Prostate gland (tissue), 2 donors: Measurements from ENCODE around the gene CORO1A. TPM values are rescaled to one million over a fixed set of nuclear protein-coding genes. Genes with fewer than 3 reads are reported as not detected.
A peak's percentile ranks its signal among the peaks of the same experiment; 100 is the strongest.

ENCODE experiments used
- DNase-seq: peaks from one replicate; pipeline ENCODE4 v3.0.0-alpha.2; 2019; ENCODE audit warnings: low spot score
- H3K27ac ChIP-seq, 2 donors: fragments of 200-600 bp; sonication (generic); 2 replicates each; pipeline ENCODE4 v1.5.1; 2017 to 2019
- H3K27me3 ChIP-seq: fragments of 200-600 bp; sonication (generic); replicated peaks from 2 replicates; pipeline ENCODE4 v1.5.1; 2019; ENCODE audit not compliant: insufficient read depth
- H3K36me3 ChIP-seq, 2 donors: fragments of 200-600 bp; sonication (generic); 1 replicate in 1 of 2; 2 replicates in 1 of 2; pipeline versions ENCODE4 v1.5.1 to v1.8.1; 2017 to 2019
- H3K4me1 ChIP-seq: fragments of 200-600 bp; sonication (generic); replicated peaks from 2 replicates; pipeline ENCODE4 v1.5.1; 2019
- H3K4me3 ChIP-seq, 2 donors: fragments of 200-600 bp; sonication (generic); 2 replicates each; pipeline ENCODE4 v1.5.1; 2017 to 2019
- H3K9me3 ChIP-seq: fragments of 200-600 bp; sonication (generic); 2 replicates; pipeline ENCODE4 v1.5.1; 2017
- CTCF ChIP-seq, 4 experiments: fragments of 200-600 bp in 2 of 4; fragments of 450-650 bp in 2 of 4; sonication (generic) in 2 of 4; IDR thresholded peaks; 1 replicate in 3 of 4; 2 replicates in 1 of 4; pipeline ENCODE4 v1.5.1; 2016 to 2019; ENCODE audit warnings: antibody characterized with exemption in 4 of 4, mild to moderate bottlenecking in 2 of 4, moderate library complexity in 2 of 4
- POLR2A ChIP-seq: fragments of 450-650 bp; IDR thresholded peaks from one replicate; pipeline ENCODE4 v1.6.1; 2016; ENCODE audit warnings: antibody characterized with exemption, mild to moderate bottlenecking
- POLR2AphosphoS5 ChIP-seq: sonication (generic); formaldehyde crosslinking; IDR thresholded peaks from one replicate; pipeline ENCODE4 v1.6.1; 2017; ENCODE audit warnings: antibody characterized with exemption
- WGBS: methylation state at CpG from one replicate; pipeline ENCODE4 v1.1.5; 2018; 5-methylcytosine and 5-hydroxymethylcytosine counted together
- intact Hi-C: fragments of 100-400 bp; cut with DNase I; formaldehyde crosslinking; loops from one replicate; pipeline ENCODE4 v1.14.2; 2022
- total RNA-seq, 2 donors: library from RNA; depleted of rRNA; stranded (reverse); fragments of >200 nt; gene quantifications; one replicate each; pipeline ENCODE4 v1.1.0, GENCODE V29; 2016

The CORO1A gene
- total RNA-seq, 2 donors from 2014 or later: 8.9 to 14.7 TPM

- H3K36me3 ChIP-seq: no peaks in the 10 kb centered on the region
- no peak for DNase-seq
- no peaks in the 10 kb centered on the region for H3K9me3 ChIP-seq
- no peak for TF ChIP-seq CTCF (IDR thresholded peaks at IDR 0.05)
- no peak for TF ChIP-seq POLR2A
- no peak for TF ChIP-seq POLR2AphosphoS5
- H3K27me3 ChIP-seq: no peaks in the 10 kb centered on the region
- H3K4me1 ChIP-seq: no peaks in the 10 kb centered on the region
- H3K4me3 ChIP-seq: peak overlapping the region; percentile 48 to 49
- no peak overlapping the region for H3K27ac ChIP-seq
- 35% methylated on average over 23 of the region's 24 CpGs for WGBS
- intact Hi-C loops: no loop called here
Observed at GRCh38 chr16:30184096-30184890, 891 bp downstream of the CORO1A start.

GRCh38 chr16:30184891-30185682 lies 1.7 kb downstream of the CORO1A start:
- H3K4me1 ChIP-seq: no peaks in the 10 kb centered on the region
- intact Hi-C loops: no loop called here
- H3K36me3 ChIP-seq: no peaks in the 10 kb centered on the region
- H3K9me3 ChIP-seq: no peaks in the 10 kb centered on the region
- H3K27me3 ChIP-seq: no peaks in the 10 kb centered on the region
- DNase-seq: no peak
- H3K4me3 ChIP-seq: peak overlapping the region; percentile 48 to 49
- WGBS: 84% methylated on average over 11 of the region's 13 CpGs
- TF ChIP-seq CTCF (IDR thresholded peaks at IDR 0.05): no peak
- no peak for TF ChIP-seq POLR2AphosphoS5
- TF ChIP-seq POLR2A: no peak
- no peak overlapping the region for H3K27ac ChIP-seq

GRCh38 chr16:30185683-30186421 lies 2.5 kb downstream of the CORO1A start:
- 81% methylated on average over 13 of the region's 15 CpGs for WGBS
- TF ChIP-seq POLR2AphosphoS5 (no peak), CTCF (IDR thresholded peaks at IDR 0.05) (no peak), POLR2A (no peak)

GRCh38 chr16:30186444-30186781 lies 3.0 kb downstream of the CORO1A start:
- DNase-seq: no peak
- Histone ChIP-seq H3K27me3 (no peaks in the 10 kb centered on the region), H3K4me1 (no peaks in the 10 kb centered on the region), H3K36me3 (no peaks in the 10 kb centered on the region), H3K27ac (no peak overlapping the region), H3K9me3 (no peaks in the 10 kb centered on the region), H3K4me3 (no peak overlapping the region)
- WGBS: 78% methylated on average over 9 of the region's 9 CpGs
- intact Hi-C loops: no loop called here
- TF ChIP-seq POLR2A (no peak), POLR2AphosphoS5 (no peak), CTCF (IDR thresholded peaks at IDR 0.05) (no peak)

More at GRCh38 chr16:30185683-30186421, 2.5 kb downstream of the CORO1A start:
- H3K9me3 ChIP-seq: no peaks in the 10 kb centered on the region
- no peaks in the 10 kb centered on the region for H3K36me3 ChIP-seq
- no peak overlapping the region for H3K4me3 ChIP-seq
- no peaks in the 10 kb centered on the region for H3K27me3 ChIP-seq
- no peak for DNase-seq
- no peaks in the 10 kb centered on the region for H3K4me1 ChIP-seq
- intact Hi-C loops: no loop called here
- H3K27ac ChIP-seq: no peak overlapping the region
